Uterus (tissue), 4 donors: Measurements from ENCODE around the gene ACTBL2. TPM values are rescaled to one million over a fixed set of nuclear protein-coding genes. Genes with fewer than 3 reads are reported as not detected.

ENCODE experiments used
- DNase-seq, 2 donors: peaks; one replicate each; pipeline ENCODE4 v3.0.0-alpha.2; 2019 to 2020
- H3K27ac ChIP-seq, 2 donors: fragments of 200-600 bp; sonication (generic); 1 replicate in 1 of 2; 2 replicates in 1 of 2; pipeline ENCODE4 v1.5.1; 2016 to 2018
- H3K27me3 ChIP-seq, 2 donors: fragments of 200-600 bp; sonication (generic); one replicate each; pipeline ENCODE4 v1.5.1; 2018 to 2019; ENCODE audit warnings: control low read depth in 1 of 2
- H3K36me3 ChIP-seq, 2 donors: fragments of 200-600 bp; sonication (generic); one replicate each; pipeline ENCODE4 v1.5.1; 2019; ENCODE audit warnings: control low read depth in 1 of 2
- H3K4me1 ChIP-seq, 2 donors: fragments of 200-600 bp; sonication (generic); one replicate each; pipeline ENCODE4 v1.5.1; 2018 to 2019; ENCODE audit warnings: control low read depth in 1 of 2
- H3K4me3 ChIP-seq, 2 donors: fragments of 200-600 bp; sonication (generic); 1 replicate in 1 of 2; 2 replicates in 1 of 2; pipeline ENCODE4 v1.5.1; 2018 to 2019; ENCODE audit warnings: mild to moderate bottlenecking in 1 of 2
- H3K9me3 ChIP-seq, 2 donors: fragments of 200-600 bp; sonication (generic); one replicate each; pipeline ENCODE4 v1.5.1; 2019; ENCODE audit warnings: control low read depth in 1 of 2
- POLR2A ChIP-seq, 2 donors: fragments of 450-650 bp; IDR thresholded peaks; one replicate each; pipeline ENCODE4 v1.6.1; 2016; ENCODE audit warnings: antibody characterized with exemption in 2 of 2, mild to moderate bottlenecking in 1 of 2, moderate library complexity in 1 of 2
- intact Hi-C: fragments of 100-400 bp; cut with DNase I; formaldehyde crosslinking; loops from one replicate; pipeline ENCODE4 v1.15.1; 2023; ENCODE audit warnings: low total_unique reads
- total RNA-seq, 4 donors: library from RNA; depleted of rRNA in 3 of 4; stranded (reverse); fragments of >200 nt in 3 of 4; gene quantifications; one replicate each; pipeline versions ENCODE4 v1.1.0 to v1.2.4, GENCODE V29; 2014 to 2023
- TF ChIP-seq, protein P1 (sequence below), 4 experiments: fragments of 200-600 bp in 2 of 4; fragments of 450-650 bp in 2 of 4; sonication (generic) in 2 of 4; IDR thresholded peaks; one replicate each; pipeline ENCODE4 v1.5.1; 2016 to 2019; ENCODE audit warnings: antibody characterized with exemption in 4 of 4, mild to moderate bottlenecking in 2 of 4, moderate library complexity in 1 of 4
- donor health status: DM: yes; HTN: yes; CAD: no.

Gene ACTBL2
- total RNA-seq, 4 donors from 2014 or later = not detected

DNA sequence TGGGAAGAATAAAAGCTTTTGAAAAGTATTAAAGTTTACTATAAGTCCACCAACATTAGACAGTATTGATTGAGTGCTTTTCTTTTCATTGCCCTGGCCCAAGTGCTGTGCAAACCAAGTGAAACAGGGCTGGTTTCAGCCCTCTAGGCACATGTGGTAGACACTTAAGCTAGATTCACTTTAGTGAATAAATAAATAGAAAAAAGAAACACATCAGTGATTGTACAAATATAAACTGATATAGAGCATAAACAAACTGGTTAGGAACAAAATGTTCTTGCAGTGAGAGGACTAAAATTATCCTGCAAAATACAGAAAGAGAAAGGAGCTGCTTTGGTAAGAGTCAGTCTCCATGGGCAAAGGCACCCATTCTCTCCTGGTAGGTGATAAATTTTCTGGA lies 29.7 kb downstream of the ACTBL2 start:
- H3K27ac ChIP-seq = no peak overlapping the region
- peaks cover 0 to 3% of the 10 kb centered on the region in 2 donors for H3K4me1 ChIP-seq
- intact Hi-C loops = no loop called here
- no peak for TF ChIP-seq POLR2A (IDR thresholded peaks at IDR 0.05)
- TF ChIP-seq, protein P1, sequence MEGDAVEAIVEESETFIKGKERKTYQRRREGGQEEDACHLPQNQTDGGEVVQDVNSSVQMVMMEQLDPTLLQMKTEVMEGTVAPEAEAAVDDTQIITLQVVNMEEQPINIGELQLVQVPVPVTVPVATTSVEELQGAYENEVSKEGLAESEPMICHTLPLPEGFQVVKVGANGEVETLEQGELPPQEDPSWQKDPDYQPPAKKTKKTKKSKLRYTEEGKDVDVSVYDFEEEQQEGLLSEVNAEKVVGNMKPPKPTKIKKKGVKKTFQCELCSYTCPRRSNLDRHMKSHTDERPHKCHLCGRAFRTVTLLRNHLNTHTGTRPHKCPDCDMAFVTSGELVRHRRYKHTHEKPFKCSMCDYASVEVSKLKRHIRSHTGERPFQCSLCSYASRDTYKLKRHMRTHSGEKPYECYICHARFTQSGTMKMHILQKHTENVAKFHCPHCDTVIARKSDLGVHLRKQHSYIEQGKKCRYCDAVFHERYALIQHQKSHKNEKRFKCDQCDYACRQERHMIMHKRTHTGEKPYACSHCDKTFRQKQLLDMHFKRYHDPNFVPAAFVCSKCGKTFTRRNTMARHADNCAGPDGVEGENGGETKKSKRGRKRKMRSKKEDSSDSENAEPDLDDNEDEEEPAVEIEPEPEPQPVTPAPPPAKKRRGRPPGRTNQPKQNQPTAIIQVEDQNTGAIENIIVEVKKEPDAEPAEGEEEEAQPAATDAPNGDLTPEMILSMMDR (IDR thresholded peaks at IDR 0.05) = no peak
- no peaks in the 10 kb centered on the region for H3K9me3 ChIP-seq
- H3K36me3 ChIP-seq = no peaks in the 10 kb centered on the region
- DNase-seq = no peak
- H3K4me3 ChIP-seq = no peak overlapping the region
- H3K27me3 ChIP-seq = no peaks in the 10 kb centered on the region

DNA sequence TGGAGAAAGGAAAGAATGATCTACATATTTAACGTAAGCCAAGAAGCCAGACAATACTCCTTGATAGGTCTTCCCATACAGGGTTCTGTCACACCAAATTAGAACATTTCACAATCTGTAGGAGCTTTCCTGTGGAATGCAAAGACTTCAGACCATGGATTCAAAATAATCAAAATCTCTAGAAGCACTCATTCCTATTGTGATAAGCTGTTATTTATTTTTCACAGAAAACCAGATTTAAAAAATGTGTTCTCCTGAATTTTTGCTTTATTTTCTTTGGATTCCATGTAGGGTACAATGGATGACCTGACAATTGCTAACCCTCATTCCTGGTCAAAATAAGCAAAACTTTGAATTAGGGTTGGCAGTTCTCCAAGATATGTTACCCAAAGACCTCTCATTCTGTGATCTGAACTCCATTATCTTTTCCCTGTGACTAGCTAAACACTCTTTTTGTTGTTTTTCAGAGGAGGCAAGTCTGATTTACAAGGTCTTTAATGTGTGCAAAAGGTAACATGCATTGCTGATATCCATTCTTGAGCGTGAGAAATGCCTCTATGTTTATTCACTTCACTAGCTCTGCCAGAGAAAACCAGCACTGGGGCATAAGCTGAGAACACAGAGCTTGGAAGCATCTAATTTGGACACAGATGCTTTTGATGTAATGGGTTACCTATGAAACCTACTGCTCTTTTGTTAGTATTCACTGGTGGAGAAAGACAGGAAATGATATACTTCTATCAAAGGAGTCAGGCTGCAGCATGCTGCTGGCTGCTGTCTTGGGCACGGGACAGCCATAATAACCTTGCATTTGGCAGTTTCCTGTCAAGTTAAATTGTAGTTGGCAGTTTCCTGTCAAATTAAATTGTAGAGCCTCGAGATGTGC lies 31.4 kb downstream of the ACTBL2 start:
- Histone ChIP-seq H3K4me1 (peaks cover 0 to 3% of the 10 kb centered on the region in 2 donors), H3K9me3 (no peaks in the 10 kb centered on the region), H3K36me3 (no peaks in the 10 kb centered on the region), H3K27me3 (no peaks in the 10 kb centered on the region), H3K4me3 (no peak overlapping the region), H3K27ac (no peak overlapping the region)
- TF ChIP-seq POLR2A (IDR thresholded peaks at IDR 0.05) = no peak
- TF ChIP-seq, protein P1 (IDR thresholded peaks at IDR 0.05) = no peak
- no peak for DNase-seq
- intact Hi-C loops = no loop called here

DNA sequence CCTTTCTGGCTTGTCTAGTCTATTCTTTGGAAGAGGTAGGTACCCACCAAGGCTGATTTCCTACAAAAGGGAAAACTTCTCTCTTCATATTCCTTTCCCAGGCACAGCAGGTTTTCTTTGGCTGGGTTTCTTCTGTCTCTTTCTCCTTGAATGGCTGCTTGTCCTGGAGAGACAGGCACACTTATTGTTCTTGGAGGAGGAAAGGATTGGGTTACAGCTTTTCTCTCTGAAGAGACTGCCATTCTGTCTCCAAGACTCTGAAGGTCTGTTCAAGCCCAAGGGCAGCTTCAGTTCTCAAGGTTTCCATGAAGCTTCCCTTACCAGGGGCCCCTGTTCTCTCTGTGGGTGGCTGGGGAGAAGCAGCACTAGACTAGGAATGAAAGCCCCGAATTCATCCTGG lies 33.9 kb downstream of the ACTBL2 start:
- TF ChIP-seq POLR2A (IDR thresholded peaks at IDR 0.05) = no peak
- TF ChIP-seq, protein P1 (IDR thresholded peaks at IDR 0.05) = no peak
- peaks cover 0 to 3% of the 10 kb centered on the region in 2 donors for H3K4me1 ChIP-seq
- intact Hi-C loops = no loop called here

DNA sequence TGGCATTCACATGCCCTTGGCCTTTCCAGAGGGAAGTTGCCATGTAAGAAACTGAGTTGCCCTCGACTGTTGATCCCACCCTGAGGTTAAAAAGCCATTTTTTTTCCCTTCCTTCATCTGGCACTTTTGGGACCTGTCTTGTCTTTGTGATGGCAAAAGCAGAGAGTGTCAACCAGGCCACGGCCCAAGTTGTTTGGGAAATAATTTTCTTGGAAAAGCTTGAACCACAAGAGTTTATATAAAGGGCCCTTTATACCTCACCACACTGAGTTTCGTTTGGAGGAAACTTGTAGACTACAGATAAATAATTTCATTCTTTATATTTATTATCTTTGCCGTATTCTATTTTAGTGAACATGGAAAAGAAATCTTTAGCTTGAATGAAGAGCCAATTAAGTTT lies 34.3 kb downstream of the ACTBL2 start:
- intact Hi-C loops = no loop called here
- H3K27ac ChIP-seq = no peak overlapping the region
- H3K27me3 ChIP-seq = no peaks in the 10 kb centered on the region
- peaks cover 0 to 3% of the 10 kb centered on the region in 2 donors for H3K4me1 ChIP-seq
- no peaks in the 10 kb centered on the region for H3K36me3 ChIP-seq
- TF ChIP-seq POLR2A (IDR thresholded peaks at IDR 0.05) = no peak
- TF ChIP-seq, protein P1 (IDR thresholded peaks at IDR 0.05) = no peak
- no peak for DNase-seq
- H3K4me3 ChIP-seq = no peak overlapping the region
- no peaks in the 10 kb centered on the region for H3K9me3 ChIP-seq

More for the DNA sequence above, 33.9 kb downstream of the ACTBL2 start:
- Histone ChIP-seq H3K4me3 (no peak overlapping the region), H3K27me3 (no peaks in the 10 kb centered on the region), H3K9me3 (no peaks in the 10 kb centered on the region), H3K27ac (no peak overlapping the region), H3K36me3 (no peaks in the 10 kb centered on the region)
- no peak for DNase-seq

DNA sequence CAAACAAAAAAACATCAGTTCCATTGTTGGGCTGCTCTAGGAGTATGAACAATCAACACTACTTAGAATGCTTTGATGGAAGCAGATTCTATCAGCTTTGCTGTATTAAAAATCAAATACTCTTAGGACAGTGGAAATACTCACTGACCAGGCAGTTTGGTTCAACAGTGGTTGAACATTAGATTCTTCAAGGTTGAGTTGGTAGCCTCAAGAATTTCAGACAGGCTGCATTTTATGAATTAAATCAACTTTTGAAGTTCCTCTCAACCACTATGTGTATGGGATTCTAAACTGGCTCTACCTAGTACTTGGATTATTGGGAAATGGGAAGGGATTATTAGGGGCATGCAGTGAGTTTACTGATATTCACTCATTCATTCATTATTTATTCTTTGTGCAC lies 35.0 kb downstream of the ACTBL2 start:
- H3K9me3 ChIP-seq = no peaks in the 10 kb centered on the region
- H3K4me1 ChIP-seq = peaks cover 0 to 3% of the 10 kb centered on the region in 2 donors
- H3K27ac ChIP-seq = no peak overlapping the region
- H3K4me3 ChIP-seq = no peak overlapping the region
- TF ChIP-seq, protein P1 (IDR thresholded peaks at IDR 0.05) = no peak
- no peak for TF ChIP-seq POLR2A (IDR thresholded peaks at IDR 0.05)
- no peaks in the 10 kb centered on the region for H3K27me3 ChIP-seq
- no peak for DNase-seq
- H3K36me3 ChIP-seq = no peaks in the 10 kb centered on the region
- intact Hi-C loops = no loop called here
